Colonic mucosa (tissue), 4 donors: ENCODE measurements around the gene CD37. TPM values are rescaled to one million over a fixed set of nuclear protein-coding genes. Genes with fewer than 3 reads are reported as not detected.
"Not testable (repeated sequence)": the region's sequence is repeated elsewhere in the genome, so short reads cannot be mapped to it uniquely, and the experiment has no call there.

ENCODE experiments used
- DNase-seq: peaks from one replicate; pipeline ENCODE4 v3.0.0-alpha.2; 2020
- H3K27ac ChIP-seq: fragments of 200-600 bp; one replicate; pipeline ENCODE4 v1.8.0; 2021
- H3K27me3 ChIP-seq: fragments of 200-600 bp; one replicate; pipeline ENCODE4 v1.8.0; 2021
- H3K36me3 ChIP-seq: fragments of 200-600 bp; one replicate; pipeline ENCODE4 v1.8.0; 2021
- H3K4me1 ChIP-seq: fragments of 200-600 bp; one replicate; pipeline ENCODE4 v1.8.0; 2021; ENCODE audit warnings: mild to moderate bottlenecking
- H3K4me3 ChIP-seq: fragments of 200-600 bp; one replicate; pipeline ENCODE4 v1.8.0; 2021
- H3K9ac ChIP-seq, 2 donors: one replicate each; pipeline ENCODE4 v1.7.0; 2013; ENCODE audit warnings: control low read depth in 2 of 2, low read depth in 2 of 2, low read length in 2 of 2
- H3K9me3 ChIP-seq: fragments of 200-600 bp; one replicate; pipeline ENCODE4 v1.8.0; 2021
- intact Hi-C: fragments of 100-400 bp; cut with DNase I; formaldehyde crosslinking; loops from one replicate; pipeline ENCODE4 v1.14.1; 2022
- total RNA-seq, 2 donors: library from RNA; stranded (reverse); fragmentation: NEBNext Ultra II Directional in 1 of 2; extraction: Animal tissue kit (Norgen Biotek cat#: 25700) in 1 of 2; gene quantifications; one replicate each; pipeline ENCODE4 v1.2.1, GENCODE V29; 2021
- TF ChIP-seq, protein P1 (sequence below): fragments of 200-600 bp; IDR thresholded peaks from one replicate; pipeline ENCODE4 v1.8.0; 2022; ENCODE audit warnings: antibody characterized with exemption, mild to moderate bottlenecking
- donor health status: healthy.
- donor health status: DM: no; HTN: no; CAD: no.
- donor health status: DM: no; HTN: no; CAD: no.

Gene CD37
- total RNA-seq, 2 donors from 2014 or later = 7.4 to 8.6 TPM

DNA sequence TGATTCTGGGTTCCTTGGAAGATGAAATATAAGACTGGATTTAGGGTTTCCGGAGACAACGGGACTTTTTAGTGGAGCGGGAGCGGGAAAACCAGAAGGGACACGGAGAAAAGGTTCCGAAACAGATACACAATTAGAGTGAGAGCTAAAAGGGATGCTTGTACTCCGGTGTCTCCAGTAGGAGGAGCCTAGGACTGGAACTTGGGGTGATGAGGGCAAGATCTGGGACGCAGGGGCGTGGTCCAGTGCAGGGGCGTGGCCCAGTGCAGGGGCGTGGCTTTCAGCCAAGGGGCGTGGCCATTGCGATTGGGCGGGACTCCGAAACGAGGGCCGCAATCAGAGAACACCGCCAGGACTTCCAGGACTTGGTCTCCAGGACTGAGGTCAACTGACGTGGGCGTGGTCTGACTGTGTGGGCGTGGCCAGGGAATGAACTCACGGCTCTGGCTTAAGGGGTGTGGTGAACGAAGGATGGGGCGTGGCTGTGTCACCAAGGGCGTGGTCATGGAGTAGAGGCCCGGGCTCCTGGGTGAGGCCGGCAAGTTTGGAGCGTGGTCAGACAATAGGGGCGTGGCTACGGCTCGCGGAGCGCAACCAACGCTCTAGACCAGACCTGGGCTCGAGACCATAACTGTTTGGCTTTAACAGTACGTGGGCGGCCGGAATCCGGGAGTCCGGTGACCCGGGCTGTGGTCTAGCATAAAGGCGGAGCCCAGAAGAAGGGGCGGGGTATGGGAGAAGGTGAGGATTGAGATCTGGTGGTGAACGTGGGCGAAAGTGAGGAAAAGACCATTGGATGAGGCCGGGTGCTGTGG lies 28.3 kb downstream of the CD37 start, which contains the start of gene DKKL1:
Gene DKKL1, plus strand, starts transcription at position 610 of the 815 bp plus-strand sequence. Its CDS starts 122 bp downstream, at position 732.
- Histone ChIP-seq H3K4me1 (no peaks in the 10 kb centered on the region), H3K36me3 (no peaks in the 10 kb centered on the region), H3K4me3 (peak within 1 kb of the TSS; percentile 62), H3K9ac (peak within 1 kb of the TSS; percentile 47 to 58), H3K27me3 (no peaks in the 10 kb centered on the region), H3K27ac (peak within 1 kb of the TSS; percentile 84), H3K9me3 (no peaks in the 10 kb centered on the region)
- peak; percentile 100 for DNase-seq
- intact Hi-C loops = no loop called here
- TF ChIP-seq, protein P1, sequence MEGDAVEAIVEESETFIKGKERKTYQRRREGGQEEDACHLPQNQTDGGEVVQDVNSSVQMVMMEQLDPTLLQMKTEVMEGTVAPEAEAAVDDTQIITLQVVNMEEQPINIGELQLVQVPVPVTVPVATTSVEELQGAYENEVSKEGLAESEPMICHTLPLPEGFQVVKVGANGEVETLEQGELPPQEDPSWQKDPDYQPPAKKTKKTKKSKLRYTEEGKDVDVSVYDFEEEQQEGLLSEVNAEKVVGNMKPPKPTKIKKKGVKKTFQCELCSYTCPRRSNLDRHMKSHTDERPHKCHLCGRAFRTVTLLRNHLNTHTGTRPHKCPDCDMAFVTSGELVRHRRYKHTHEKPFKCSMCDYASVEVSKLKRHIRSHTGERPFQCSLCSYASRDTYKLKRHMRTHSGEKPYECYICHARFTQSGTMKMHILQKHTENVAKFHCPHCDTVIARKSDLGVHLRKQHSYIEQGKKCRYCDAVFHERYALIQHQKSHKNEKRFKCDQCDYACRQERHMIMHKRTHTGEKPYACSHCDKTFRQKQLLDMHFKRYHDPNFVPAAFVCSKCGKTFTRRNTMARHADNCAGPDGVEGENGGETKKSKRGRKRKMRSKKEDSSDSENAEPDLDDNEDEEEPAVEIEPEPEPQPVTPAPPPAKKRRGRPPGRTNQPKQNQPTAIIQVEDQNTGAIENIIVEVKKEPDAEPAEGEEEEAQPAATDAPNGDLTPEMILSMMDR = no peak

DNA sequence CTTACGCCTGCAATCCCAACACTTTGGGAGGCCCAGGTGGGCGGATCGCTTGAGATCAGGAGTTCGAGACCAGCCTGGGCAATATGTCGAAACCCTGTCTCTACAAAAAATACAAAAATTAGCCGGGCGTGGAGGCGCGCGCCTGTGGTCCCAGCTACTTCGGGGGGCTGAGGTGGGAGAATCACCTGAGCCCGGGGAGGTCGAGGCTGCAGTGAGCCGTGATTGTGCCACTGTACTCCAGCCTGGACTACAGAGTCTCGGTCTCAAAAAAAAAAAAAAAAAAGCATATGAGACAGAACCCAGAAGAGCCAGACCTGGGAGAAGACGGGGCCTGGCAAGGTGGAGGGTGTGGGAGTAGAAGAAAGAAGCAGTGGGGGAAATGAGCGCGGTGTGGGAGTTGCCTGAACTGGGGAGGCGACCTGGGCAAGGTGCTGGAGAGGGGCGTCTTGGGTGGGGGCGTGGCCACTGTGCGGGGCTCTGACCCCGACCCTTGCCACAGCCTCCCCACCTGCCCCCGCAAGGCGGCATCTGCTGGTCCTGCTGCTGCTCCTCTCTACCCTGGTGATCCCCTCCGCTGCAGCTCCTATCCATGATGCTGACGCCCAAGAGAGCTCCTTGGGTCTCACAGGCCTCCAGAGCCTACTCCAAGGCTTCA lies 29.0 kb downstream of the CD37 start:
- Histone ChIP-seq H3K9me3 (no peaks in the 10 kb centered on the region), H3K9ac (peak overlapping the region in 1 of 2 donors; percentile 12), H3K27me3 (no peaks in the 10 kb centered on the region), H3K36me3 (no peaks in the 10 kb centered on the region), H3K4me3 (peak overlapping the region; percentile 19), H3K4me1 (no peaks in the 10 kb centered on the region), H3K27ac (no peak overlapping the region)
- intact Hi-C loops = no loop called here
- TF ChIP-seq, protein P1 = no peak
- no peak for DNase-seq

DNA sequence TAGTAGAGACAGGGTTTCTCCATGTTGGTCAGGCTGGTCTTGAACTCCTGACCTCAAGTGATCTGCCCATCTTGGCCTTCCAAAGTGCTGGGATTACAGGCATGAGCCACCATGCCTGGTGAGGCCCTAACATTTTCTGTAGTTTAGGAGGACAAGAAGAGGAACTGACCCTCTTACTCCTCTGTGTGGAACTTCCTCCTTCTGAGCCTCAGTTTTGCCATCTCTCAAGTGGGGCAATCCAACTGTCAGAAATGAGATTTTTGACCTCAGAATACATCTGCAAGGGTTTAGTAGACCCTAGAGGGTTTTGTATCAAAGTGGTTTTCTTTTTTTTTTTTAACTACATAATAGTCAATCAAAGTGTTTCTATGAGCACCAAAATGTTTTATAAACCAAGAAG lies 30.9 kb downstream of the CD37 start:
- H3K36me3 ChIP-seq = no peaks in the 10 kb centered on the region
- no peak overlapping the region for H3K9ac ChIP-seq
- H3K27me3 ChIP-seq = no peaks in the 10 kb centered on the region
- H3K9me3 ChIP-seq = no peaks in the 10 kb centered on the region
- intact Hi-C loops = no loop called here
- DNase-seq = no peak
- H3K4me1 ChIP-seq = no peaks in the 10 kb centered on the region
- H3K27ac ChIP-seq = no peak overlapping the region
- TF ChIP-seq, protein P1 = no peak
- H3K4me3 ChIP-seq = no peak overlapping the region

DNA sequence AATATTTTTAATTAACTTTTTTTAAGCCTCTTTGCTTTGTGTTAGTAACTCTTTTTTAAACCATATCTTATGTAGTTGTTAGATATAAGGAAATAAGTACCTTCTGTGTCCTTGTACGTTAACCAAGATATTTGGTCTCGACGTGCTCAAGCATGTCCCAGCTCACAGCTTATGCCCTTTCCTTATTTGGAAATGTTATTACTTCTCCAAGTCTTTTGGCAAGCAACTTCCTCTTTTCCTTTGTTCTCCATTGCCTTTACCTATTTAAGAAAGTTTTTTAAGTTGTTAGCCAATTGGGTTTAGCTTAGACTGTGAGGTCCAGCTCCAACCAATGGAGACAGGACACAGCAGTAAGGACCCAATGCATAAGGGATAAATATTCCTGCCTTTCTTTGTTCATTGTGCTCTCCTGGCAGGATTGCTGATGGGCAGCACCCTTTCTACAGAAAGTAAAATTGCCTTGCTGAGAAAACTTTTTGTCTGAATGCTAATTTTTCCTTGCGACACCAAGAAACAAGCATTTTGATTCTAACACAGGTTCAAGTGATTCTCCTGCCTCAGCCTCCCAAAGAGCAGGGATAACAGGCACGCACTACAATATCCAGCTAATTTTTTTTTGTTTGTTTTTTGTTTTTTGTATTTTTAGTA lies 33.6 kb downstream of the CD37 start:
- H3K27me3 ChIP-seq = no peaks in the 10 kb centered on the region
- H3K27ac ChIP-seq = no peak overlapping the region
- H3K4me1 ChIP-seq = no peaks in the 10 kb centered on the region
- no peak for DNase-seq
- no peak overlapping the region for H3K9ac ChIP-seq
- no peaks in the 10 kb centered on the region for H3K9me3 ChIP-seq
- H3K36me3 ChIP-seq = no peaks in the 10 kb centered on the region
- no peak overlapping the region for H3K4me3 ChIP-seq
- TF ChIP-seq, protein P1 = no peak
- intact Hi-C loops = no loop called here

DNA sequence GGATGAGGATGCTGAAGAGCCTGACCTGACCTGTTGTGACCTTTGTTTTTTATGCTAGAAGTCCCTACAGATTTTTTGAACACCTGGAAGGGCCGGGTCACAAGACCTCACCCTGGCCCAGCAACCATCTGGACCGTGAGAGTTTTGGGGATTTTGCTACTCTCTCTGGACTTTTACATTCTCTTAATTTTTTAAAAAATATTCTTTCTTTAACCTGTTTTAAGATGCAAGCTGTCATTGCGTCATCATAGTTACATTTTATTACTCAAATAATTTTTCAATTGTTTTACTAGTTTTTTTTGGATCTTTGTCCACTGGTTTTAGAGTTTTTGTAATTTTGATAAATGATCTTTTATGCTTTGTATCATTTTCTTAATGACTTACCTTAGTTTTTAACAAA lies 36.0 kb downstream of the CD37 start:
- Histone ChIP-seq H3K4me1 (no peaks in the 10 kb centered on the region), H3K9me3 (no peaks in the 10 kb centered on the region), H3K27ac (no peak overlapping the region), H3K36me3 (no peaks in the 10 kb centered on the region), H3K9ac (no peak overlapping the region), H3K4me3 (no peak overlapping the region), H3K27me3 (no peaks in the 10 kb centered on the region)
- TF ChIP-seq, protein P1 = no peak
- no peak for DNase-seq
- intact Hi-C loops = no loop called here

DNA sequence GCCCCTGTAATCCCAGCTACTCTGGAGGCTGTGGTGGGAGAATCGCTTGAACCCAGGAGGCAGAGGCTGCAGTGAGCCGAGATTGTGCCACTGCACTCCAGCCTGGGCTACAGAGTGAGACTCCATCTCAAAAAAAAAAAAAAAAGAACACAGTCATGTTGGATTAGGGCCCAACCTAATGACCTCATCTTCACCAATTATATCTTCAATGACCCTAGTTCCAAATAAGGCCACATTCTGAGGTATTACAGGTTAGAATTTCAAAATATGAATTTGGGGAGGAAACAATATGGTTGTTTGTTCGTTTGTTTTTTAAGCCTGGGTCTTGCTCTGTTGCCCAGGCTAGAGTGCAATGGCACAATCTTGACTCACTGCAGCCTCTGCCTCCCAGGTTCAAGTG lies 38.0 kb downstream of the CD37 start:
- H3K9me3 ChIP-seq, intact Hi-C loops, H3K36me3 ChIP-seq, H3K27ac ChIP-seq, H3K27me3 ChIP-seq, H3K4me1 ChIP-seq, DNase-seq, H3K4me3 ChIP-seq, H3K9ac ChIP-seq: not testable (repeated sequence)
